ENCODE results near the gene MEX3A.

DNA sequence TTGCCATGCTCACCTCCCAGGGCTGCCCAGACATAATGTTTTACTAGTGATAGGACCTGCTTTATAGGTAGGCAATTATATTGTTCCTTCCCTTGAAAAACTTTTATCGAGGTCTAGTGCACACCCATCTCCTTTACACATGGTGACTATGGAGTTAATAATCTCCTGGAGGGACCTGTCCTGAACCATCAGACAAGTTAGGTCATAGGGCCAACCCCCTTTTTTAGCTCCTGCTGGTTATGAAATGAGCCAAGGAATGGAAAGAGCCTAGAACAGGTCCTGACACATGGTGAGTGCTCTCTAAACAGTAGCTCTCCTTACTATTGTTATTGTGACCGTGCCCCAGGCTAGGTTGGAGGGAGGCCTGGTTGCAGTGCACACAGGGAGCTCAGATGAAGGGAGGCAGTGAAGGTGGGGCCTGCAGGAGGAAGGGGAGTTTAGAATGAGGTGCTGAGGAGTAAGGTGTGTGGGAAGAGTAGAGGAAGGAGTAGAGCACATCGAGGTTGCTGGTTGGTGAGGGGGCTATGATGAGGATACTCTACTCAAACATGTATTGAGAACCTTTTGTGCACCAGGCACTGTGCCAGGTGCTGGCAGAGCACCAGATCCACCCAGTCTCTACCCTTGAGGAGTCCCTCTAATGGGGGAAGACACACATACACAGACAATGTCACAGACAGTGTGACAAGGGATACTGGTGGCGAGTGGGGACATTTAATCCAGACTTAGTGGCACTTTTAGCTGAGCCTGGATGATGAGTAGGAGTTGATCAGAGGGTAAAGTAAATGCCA, 18.1 kb upstream of the MEX3A start:
- no peak for TF ChIP-seq TEAD4 (CRISPR knock-in tag; IDR thresholded peaks at IDR 0.05)
- no peak for TF ChIP-seq KAT7 (CRISPR knock-in tag; IDR thresholded peaks at IDR 0.05; ENCODE audit: borderline replicate concordance)

Measured in WTC11 (cell line).